Measurements from ENCODE around the gene STX10. TPM values are rescaled to one million over a fixed set of nuclear protein-coding genes. Genes with fewer than 3 reads are reported as not detected.
A peak's percentile ranks its signal among the peaks of the same experiment; 100 is the strongest.

Gene STX10
- total RNA-seq, 1 donor from 2014 or later, result 58.4 TPM

GRCh38 chr19:13132471-13133180, 17.5 kb downstream of the STX10 start:
- Mint-ChIP-seq H3K4me3 (no peak overlapping the region), H3K36me3 (peaks cover 2% of the 10 kb centered on the region), H3K9me3 (no peaks in the 10 kb centered on the region), H3K27me3 (ENCODE audit: low read depth) (no peaks in the 10 kb centered on the region), H3K27ac (peak overlapping the region; percentile 2), H3K4me1 (no peaks in the 10 kb centered on the region)
- no peak for DNase-seq (ENCODE audit: low spot score in 2 of 2, unreplicated experiment in 2 of 2)
- TF ChIP-seq CTCF (IDR thresholded peaks at IDR 0.05; ENCODE audit: unreplicated experiment), result no peak

GRCh38 chr19:13130886-13131490, 19.2 kb downstream of the STX10 start:
- TF ChIP-seq CTCF (IDR thresholded peaks at IDR 0.05; ENCODE audit: unreplicated experiment), result no peak
- Mint-ChIP-seq H3K36me3 (no peaks in the 10 kb centered on the region), H3K9me3 (no peaks in the 10 kb centered on the region), H3K4me1 (no peaks in the 10 kb centered on the region), H3K27ac (no peak overlapping the region), H3K4me3 (no peak overlapping the region), H3K27me3 (ENCODE audit: low read depth) (no peaks in the 10 kb centered on the region)
- DNase-seq (ENCODE audit: low spot score in 2 of 2, unreplicated experiment in 2 of 2), result no peak

- no peaks in the 10 kb centered on the region for H3K9me3 Mint-ChIP-seq
- no peak for DNase-seq (ENCODE audit: low spot score in 2 of 2, unreplicated experiment in 2 of 2)
- H3K27me3 Mint-ChIP-seq (ENCODE audit: low read depth), result no peaks in the 10 kb centered on the region
- no peaks in the 10 kb centered on the region for H3K4me1 Mint-ChIP-seq
- no peak overlapping the region for H3K4me3 Mint-ChIP-seq
- no peak for TF ChIP-seq CTCF (IDR thresholded peaks at IDR 0.05; ENCODE audit: unreplicated experiment)
- no peaks in the 10 kb centered on the region for H3K36me3 Mint-ChIP-seq
- H3K27ac Mint-ChIP-seq, result no peak overlapping the region
Observed at GRCh38 chr19:13129384-13129783, 20.8 kb downstream of the STX10 start.

- DNase-seq (ENCODE audit: low spot score in 2 of 2, unreplicated experiment in 2 of 2), result no peak
- Mint-ChIP-seq H3K4me1 (no peaks in the 10 kb centered on the region), H3K9me3 (no peaks in the 10 kb centered on the region), H3K4me3 (no peak overlapping the region), H3K36me3 (no peaks in the 10 kb centered on the region), H3K27ac (no peak overlapping the region), H3K27me3 (ENCODE audit: low read depth) (no peaks in the 10 kb centered on the region)
- no peak for TF ChIP-seq CTCF (IDR thresholded peaks at IDR 0.05; ENCODE audit: unreplicated experiment)
Observed at GRCh38 chr19:13128583-13128982, 21.6 kb downstream of the STX10 start.

GRCh38 chr19:13127811-13128575, 22.2 kb downstream of the STX10 start:
- Mint-ChIP-seq H3K36me3 (no peaks in the 10 kb centered on the region), H3K4me3 (no peak overlapping the region), H3K27ac (no peak overlapping the region), H3K27me3 (ENCODE audit: low read depth) (no peaks in the 10 kb centered on the region), H3K9me3 (no peaks in the 10 kb centered on the region), H3K4me1 (no peaks in the 10 kb centered on the region)
- DNase-seq (ENCODE audit: low spot score in 2 of 2, unreplicated experiment in 2 of 2), result no peak
- TF ChIP-seq CTCF (IDR thresholded peaks at IDR 0.05; ENCODE audit: unreplicated experiment), result no peak
